MV-4-11 (cell line): ENCODE measurements around the gene NUP210.
A peak's percentile ranks its signal among the peaks of the same experiment; 100 is the strongest.

Experiments used
- DNase-seq: peaks from one replicate; lab custom pipeline; 2025; lab: John Stamatoyannopoulos, UW

The NUP210 gene

GRCh38 chr3:13348661-13349396 lies 71.3 kb downstream of the NUP210 start:
- peak; percentile 21 for DNase-seq

- no peak for DNase-seq
Observed at GRCh38 chr3:13348100-13348499, 72.0 kb downstream of the NUP210 start.

GRCh38 chr3:13347390-13347950 lies 72.7 kb downstream of the NUP210 start:
- DNase-seq, result no peak

GRCh38 chr3:13346481-13347389 lies 73.4 kb downstream of the NUP210 start:
- no peak for DNase-seq

- DNase-seq, result no peak
Observed at GRCh38 chr3:13345772-13346171, 74.3 kb downstream of the NUP210 start.

- DNase-seq, result no peak
Observed at GRCh38 chr3:13345284-13345683, 74.8 kb downstream of the NUP210 start.

GRCh38 chr3:13344663-13345062 lies 75.5 kb downstream of the NUP210 start:
- DNase-seq, result no peak

GRCh38 chr3:13343601-13344000 lies 76.5 kb downstream of the NUP210 start:
- DNase-seq, result no peak

- no peak for DNase-seq
Observed at GRCh38 chr3:13341229-13341905, 78.8 kb downstream of the NUP210 start.

- DNase-seq, result no peak
Observed at GRCh38 chr3:13339833-13340232, 80.3 kb downstream of the NUP210 start.

GRCh38 chr3:13338996-13339395 lies 81.1 kb downstream of the NUP210 start:
- DNase-seq, result no peak

GRCh38 chr3:13338231-13338630 lies 81.9 kb downstream of the NUP210 start:
- DNase-seq, result no peak

GRCh38 chr3:13336592-13336991 lies 83.5 kb downstream of the NUP210 start:
- DNase-seq, result no peak

GRCh38 chr3:13335503-13335902 lies 84.6 kb downstream of the NUP210 start:
- no peak for DNase-seq

- DNase-seq, result no peak
Observed at GRCh38 chr3:13335059-13335458, 85.1 kb downstream of the NUP210 start.

- no peak for DNase-seq
Observed at GRCh38 chr3:13333236-13333897, 86.8 kb downstream of the NUP210 start.

GRCh38 chr3:13332740-13333139 lies 87.4 kb downstream of the NUP210 start:
- DNase-seq, result no peak

- DNase-seq, result peak; percentile 23
Observed at GRCh38 chr3:13332158-13332557, 88.0 kb downstream of the NUP210 start.

- no peak for DNase-seq
Observed at GRCh38 chr3:13329746-13330145, 90.4 kb downstream of the NUP210 start.

GRCh38 chr3:13325892-13326443 lies 94.2 kb downstream of the NUP210 start:
- DNase-seq, result no peak

- no peak for DNase-seq
Observed at GRCh38 chr3:13324835-13325501, 95.2 kb downstream of the NUP210 start.
